Measurements from ENCODE around the gene SNAP29. TPM values are rescaled to one million over a fixed set of nuclear protein-coding genes. Genes with fewer than 3 reads are reported as not detected.

The SNAP29 gene
- total RNA-seq, 1 donor from 2014 or later = 20.2 TPM

DNA sequence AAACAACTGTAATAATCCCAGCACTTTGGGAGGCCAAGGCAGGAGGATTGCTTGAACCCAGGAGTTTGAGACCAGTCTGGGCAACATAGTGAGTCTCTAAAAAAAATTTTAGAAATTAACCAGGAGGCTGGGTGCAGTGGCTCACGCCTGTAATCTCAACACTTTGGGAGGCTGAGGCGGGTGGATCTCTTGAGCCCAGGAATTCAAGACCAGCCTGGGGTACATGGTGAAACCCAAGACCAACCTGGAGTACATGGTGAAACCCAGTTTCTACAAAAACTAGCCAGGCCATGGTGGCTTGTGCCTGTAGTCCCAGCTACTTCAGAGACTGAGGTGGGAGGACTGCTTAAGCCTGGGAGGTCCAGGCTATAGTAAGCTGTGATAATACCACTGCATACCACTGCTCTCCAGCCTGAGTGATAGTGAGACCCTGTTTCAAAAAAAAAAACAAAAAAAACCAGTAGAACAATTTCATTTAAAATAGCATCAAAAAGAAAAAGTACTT is 11.4 kb upstream of the SNAP29 start:
- no peak overlapping the region for H3K4me3 Mint-ChIP-seq
- H3K36me3 Mint-ChIP-seq (ENCODE audit: low read depth) = no peaks in the 10 kb centered on the region
- no peaks in the 10 kb centered on the region for H3K27me3 Mint-ChIP-seq (ENCODE audit: low read depth)
- TF ChIP-seq, protein P1, sequence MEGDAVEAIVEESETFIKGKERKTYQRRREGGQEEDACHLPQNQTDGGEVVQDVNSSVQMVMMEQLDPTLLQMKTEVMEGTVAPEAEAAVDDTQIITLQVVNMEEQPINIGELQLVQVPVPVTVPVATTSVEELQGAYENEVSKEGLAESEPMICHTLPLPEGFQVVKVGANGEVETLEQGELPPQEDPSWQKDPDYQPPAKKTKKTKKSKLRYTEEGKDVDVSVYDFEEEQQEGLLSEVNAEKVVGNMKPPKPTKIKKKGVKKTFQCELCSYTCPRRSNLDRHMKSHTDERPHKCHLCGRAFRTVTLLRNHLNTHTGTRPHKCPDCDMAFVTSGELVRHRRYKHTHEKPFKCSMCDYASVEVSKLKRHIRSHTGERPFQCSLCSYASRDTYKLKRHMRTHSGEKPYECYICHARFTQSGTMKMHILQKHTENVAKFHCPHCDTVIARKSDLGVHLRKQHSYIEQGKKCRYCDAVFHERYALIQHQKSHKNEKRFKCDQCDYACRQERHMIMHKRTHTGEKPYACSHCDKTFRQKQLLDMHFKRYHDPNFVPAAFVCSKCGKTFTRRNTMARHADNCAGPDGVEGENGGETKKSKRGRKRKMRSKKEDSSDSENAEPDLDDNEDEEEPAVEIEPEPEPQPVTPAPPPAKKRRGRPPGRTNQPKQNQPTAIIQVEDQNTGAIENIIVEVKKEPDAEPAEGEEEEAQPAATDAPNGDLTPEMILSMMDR (conservative IDR thresholded peaks at IDR 0.05) = no peak
- H3K27ac Mint-ChIP-seq (ENCODE audit: unreplicated experiment) = no peak overlapping the region
- H3K9me3 Mint-ChIP-seq = no peaks in the 10 kb centered on the region
- H3K4me1 Mint-ChIP-seq = peaks cover 9% of the 10 kb centered on the region
- no peak for DNase-seq (ENCODE audit: low read depth, low spot score)

DNA sequence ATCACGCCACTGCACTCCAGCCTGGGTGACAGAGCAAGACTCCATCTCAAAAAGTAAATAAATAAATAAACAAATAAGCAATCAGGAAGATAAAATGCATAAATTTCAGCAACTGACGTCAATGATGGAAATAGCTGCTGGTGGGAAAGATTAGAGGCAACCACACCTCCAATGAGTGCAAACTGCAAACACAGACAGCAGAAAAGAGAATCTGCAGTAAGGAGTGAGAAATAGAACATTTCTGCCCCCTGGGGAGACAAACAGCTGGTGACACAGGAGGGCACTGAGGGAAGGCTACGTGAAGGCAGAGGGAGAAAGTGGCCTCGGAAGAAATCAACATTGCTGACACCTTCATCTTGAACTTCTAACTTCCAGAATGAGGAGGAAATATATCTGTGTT is 6.7 kb upstream of the SNAP29 start:
- Mint-ChIP-seq H3K36me3 (ENCODE audit: low read depth) (no peaks in the 10 kb centered on the region), H3K4me3 (no peak overlapping the region), H3K27ac (ENCODE audit: unreplicated experiment) (no peak overlapping the region), H3K27me3 (ENCODE audit: low read depth) (no peaks in the 10 kb centered on the region), H3K4me1 (peaks cover 21% of the 10 kb centered on the region), H3K9me3 (no peaks in the 10 kb centered on the region)
- DNase-seq (ENCODE audit: low read depth, low spot score) = no peak
- TF ChIP-seq, protein P1 (conservative IDR thresholded peaks at IDR 0.05) = no peak

DNA sequence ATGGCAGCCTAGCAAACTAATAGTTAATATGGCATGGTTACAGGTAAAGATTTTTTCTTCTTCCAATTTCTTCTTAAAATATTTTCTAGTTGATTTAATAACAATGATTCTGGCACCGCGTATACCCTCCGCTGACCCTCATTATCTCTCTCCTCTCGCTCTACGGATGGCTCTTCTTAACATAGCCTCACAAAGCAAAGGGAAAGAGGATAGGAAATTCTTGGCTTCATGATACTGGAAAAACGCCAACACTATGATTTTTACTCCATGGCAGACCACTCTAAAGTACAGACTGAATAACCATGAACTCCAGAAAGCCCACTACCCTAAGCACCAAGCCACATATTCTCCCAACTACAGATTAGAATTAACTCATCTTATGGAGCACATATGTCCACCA is 6.3 kb upstream of the SNAP29 start:
- Mint-ChIP-seq H3K4me3 (no peak overlapping the region), H3K36me3 (ENCODE audit: low read depth) (no peaks in the 10 kb centered on the region), H3K27ac (ENCODE audit: unreplicated experiment) (peak overlapping the region; percentile 30), H3K9me3 (no peaks in the 10 kb centered on the region), H3K27me3 (ENCODE audit: low read depth) (no peaks in the 10 kb centered on the region), H3K4me1 (peaks cover 26% of the 10 kb centered on the region)
- TF ChIP-seq, protein P1 (conservative IDR thresholded peaks at IDR 0.05) = no peak
- DNase-seq (ENCODE audit: low read depth, low spot score) = no peak

DNA sequence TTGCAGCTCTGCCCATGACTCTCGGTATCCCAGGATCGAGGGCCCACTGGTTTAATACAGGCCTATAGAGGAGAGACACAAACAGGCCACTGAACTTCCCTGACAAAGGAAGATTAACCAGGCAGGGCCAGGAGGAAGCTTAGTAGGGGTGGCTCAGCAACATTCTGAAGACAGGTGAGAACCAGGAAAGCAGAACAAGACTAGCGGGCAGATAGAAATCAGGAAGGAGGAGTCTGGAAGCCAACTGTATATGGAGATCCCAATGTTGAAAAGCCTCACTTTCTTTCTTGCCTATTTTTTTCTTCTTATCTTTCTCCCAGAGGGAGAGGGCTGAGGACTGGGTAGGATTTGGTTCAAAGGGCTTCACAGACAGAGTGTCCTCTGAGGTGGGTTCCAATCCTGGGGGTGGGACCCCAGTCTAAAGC is 5.6 kb upstream of the SNAP29 start:
- TF ChIP-seq, protein P1 (conservative IDR thresholded peaks at IDR 0.05) = no peak
- no peaks in the 10 kb centered on the region for H3K36me3 Mint-ChIP-seq (ENCODE audit: low read depth)
- H3K4me3 Mint-ChIP-seq = peak overlapping the region; percentile 10
- no peaks in the 10 kb centered on the region for H3K9me3 Mint-ChIP-seq
- H3K27ac Mint-ChIP-seq (ENCODE audit: unreplicated experiment) = no peak overlapping the region
- no peaks in the 10 kb centered on the region for H3K27me3 Mint-ChIP-seq (ENCODE audit: low read depth)
- no peak for DNase-seq (ENCODE audit: low read depth, low spot score)
- peaks cover 32% of the 10 kb centered on the region for H3K4me1 Mint-ChIP-seq

DNA sequence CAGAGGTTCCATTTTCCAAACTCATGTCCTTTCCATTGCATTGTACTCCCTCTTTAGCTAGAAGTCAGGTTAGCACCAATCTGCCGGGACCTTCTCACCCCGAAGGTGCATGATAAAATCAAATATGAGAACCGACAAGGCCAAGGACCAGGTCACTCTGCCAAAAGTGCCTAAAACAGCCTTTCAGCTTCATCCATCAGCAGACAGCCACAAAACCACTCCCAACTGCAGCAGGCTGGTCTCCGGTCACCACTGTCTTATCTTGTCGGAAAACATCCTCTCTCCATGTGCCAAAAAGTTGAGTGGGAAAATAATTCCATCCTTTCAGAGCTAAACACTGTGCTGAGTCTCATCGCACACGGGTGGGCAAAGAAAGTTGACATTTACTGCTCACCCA is 1.6 kb upstream of the SNAP29 start:
- no peaks in the 10 kb centered on the region for H3K36me3 Mint-ChIP-seq (ENCODE audit: low read depth)
- peak overlapping the region; percentile 93 for H3K4me3 Mint-ChIP-seq
- TF ChIP-seq, protein P1 (conservative IDR thresholded peaks at IDR 0.05) = no peak
- no peak overlapping the region for H3K27ac Mint-ChIP-seq (ENCODE audit: unreplicated experiment)
- no peaks in the 10 kb centered on the region for H3K27me3 Mint-ChIP-seq (ENCODE audit: low read depth)
- no peaks in the 10 kb centered on the region for H3K9me3 Mint-ChIP-seq
- peaks cover 40% of the 10 kb centered on the region for H3K4me1 Mint-ChIP-seq
- DNase-seq (ENCODE audit: low read depth, low spot score) = no peak
